H9 (cell line): Measurements from ENCODE around the gene PTP4A1. TPM values are rescaled to one million over a fixed set of nuclear protein-coding genes. Genes with fewer than 3 reads are reported as not detected.

Source experiments
- DNase-seq: peaks from one replicate; pipeline ENCODE4 v3.0.0-alpha.2; 2017
- H2AFZ ChIP-seq: one replicate; pipeline ENCODE4 v1.6.1; 2013; ENCODE audit warnings: mild to moderate bottlenecking, low read length, control low read depth, moderate library complexity
- H2AK5ac ChIP-seq: 2 replicates; pipeline ENCODE4 v1.6.1; 2013; ENCODE audit warnings: low read length, control low read depth, mixed read lengths; ENCODE audit not compliant: insufficient read length
- H2BK120ac ChIP-seq: one replicate; pipeline ENCODE4 v1.6.1; 2013; ENCODE audit warnings: low read depth, mild to moderate bottlenecking, low read length, control low read depth, inconsistent platforms; ENCODE audit not compliant: poor library complexity, severe bottlenecking
- H2BK12ac ChIP-seq: 2 replicates; pipeline ENCODE4 v1.6.1; 2013; ENCODE audit warnings: low read length, control low read depth, mixed read lengths, low read depth; ENCODE audit not compliant: insufficient read length
- H2BK15ac ChIP-seq: 2 replicates; pipeline ENCODE4 v1.6.1; 2013; ENCODE audit warnings: low read depth, low read length, control low read depth
- H2BK20ac ChIP-seq: one replicate; pipeline ENCODE4 v1.6.1; 2013; ENCODE audit warnings: low read depth, mild to moderate bottlenecking, low read length, control low read depth, inconsistent platforms; ENCODE audit not compliant: poor library complexity, severe bottlenecking
- H2BK5ac ChIP-seq: 2 replicates; pipeline ENCODE4 v1.6.1; 2013; ENCODE audit warnings: low read length, control low read depth, mixed read lengths; ENCODE audit not compliant: insufficient read length
- H3K14ac ChIP-seq: 2 replicates; pipeline ENCODE4 v1.6.1; 2013; ENCODE audit warnings: low read length, control low read depth; ENCODE audit not compliant: insufficient read depth
- H3K18ac ChIP-seq: 2 replicates; pipeline ENCODE4 v1.6.1; 2013; ENCODE audit warnings: low read depth, mild to moderate bottlenecking, mixed read lengths, low read length, control low read depth; ENCODE audit not compliant: insufficient read length
- H3K23ac ChIP-seq: 2 replicates; pipeline ENCODE4 v1.6.1; 2013; ENCODE audit warnings: low read length, control low read depth, mixed read lengths, low read depth; ENCODE audit not compliant: insufficient read length
- H3K23me2 ChIP-seq: 2 replicates; pipeline ENCODE4 v1.6.1; 2013; ENCODE audit warnings: low read depth, mild to moderate bottlenecking, mixed read lengths, low read length, control low read depth; ENCODE audit not compliant: insufficient read length, poor library complexity, severe bottlenecking
- H3K27ac ChIP-seq: 2 replicates; pipeline ENCODE4 v1.5.1; 2013; ENCODE audit warnings: low read length, control low read depth, mixed read lengths, low read depth; ENCODE audit not compliant: insufficient read length
- H3K27me3 ChIP-seq: 2 replicates; pipeline ENCODE4 v1.6.1; 2013; ENCODE audit warnings: low read length, control low read depth, inconsistent platforms; ENCODE audit not compliant: insufficient read depth
- H3K4ac ChIP-seq: 2 replicates; pipeline ENCODE4 v1.6.1; 2013; ENCODE audit warnings: low read depth, mild to moderate bottlenecking, control low read depth, inconsistent platforms, low read length, moderate library complexity
- H3K4me1 ChIP-seq: 2 replicates; pipeline ENCODE4 v1.6.1; 2013; ENCODE audit warnings: low read length, control low read depth, inconsistent platforms; ENCODE audit not compliant: insufficient read depth
- H3K4me2 ChIP-seq: 2 replicates; pipeline ENCODE4 v1.6.1; 2013; ENCODE audit warnings: low read length, control low read depth, mixed read lengths; ENCODE audit not compliant: insufficient read length, insufficient read depth
- H3K56ac ChIP-seq: 2 replicates; pipeline ENCODE4 v1.6.1; 2013; ENCODE audit warnings: low read depth, mild to moderate bottlenecking, mixed read lengths, low read length, control low read depth; ENCODE audit not compliant: insufficient read length
- H3K79me1 ChIP-seq: 2 replicates; pipeline ENCODE4 v1.6.1; 2013; ENCODE audit warnings: low read depth, mild to moderate bottlenecking, moderate library complexity, low read length, control low read depth, inconsistent platforms; ENCODE audit not compliant: insufficient read depth, poor library complexity, severe bottlenecking
- H3K79me2 ChIP-seq: 2 replicates; pipeline ENCODE4 v1.6.1; 2013; ENCODE audit warnings: low read length, control low read depth, inconsistent platforms; ENCODE audit not compliant: insufficient read depth
- H3K9ac ChIP-seq: 2 replicates; pipeline ENCODE4 v1.6.1; 2013; ENCODE audit warnings: low read length, control low read depth, mixed read lengths; ENCODE audit not compliant: insufficient read length; ENCODE audit errors: extremely low read depth
- H3K9me3 ChIP-seq: one replicate; pipeline ENCODE4 v1.6.1; 2013; ENCODE audit warnings: low read depth, low read length, inconsistent platforms; ENCODE audit not compliant: control insufficient read depth
- H3T11ph ChIP-seq: one replicate; pipeline ENCODE4 v1.6.1; 2013; ENCODE audit warnings: mild to moderate bottlenecking, low read length, control low read depth, inconsistent platforms
- H4K20me1 ChIP-seq: one replicate; pipeline ENCODE4 v1.6.1; 2013; ENCODE audit not compliant: control insufficient read depth, insufficient read length, insufficient read depth
- H4K5ac ChIP-seq: 2 replicates; pipeline ENCODE4 v1.6.1; 2013; ENCODE audit warnings: low read depth, mild to moderate bottlenecking, mixed read lengths, low read length, control low read depth; ENCODE audit not compliant: insufficient read length
- H4K8ac ChIP-seq: replicated peaks from 2 replicates; pipeline ENCODE4 v1.6.1; 2013; ENCODE audit warnings: low read length, control low read depth, mixed read lengths, low read depth; ENCODE audit not compliant: insufficient read length
- H4K91ac ChIP-seq: 2 replicates; pipeline ENCODE4 v1.6.1; 2013; ENCODE audit warnings: low read depth, mild to moderate bottlenecking, moderate library complexity, mixed read lengths, low read length, control low read depth; ENCODE audit not compliant: insufficient read length
- H3K27ac Mint-ChIP-seq, 3 experiments: 2 replicates in 2 of 3; 3 replicates in 1 of 3; pipeline ENCODE4 v1.8.0; 2020 to 2021; ENCODE audit warnings: mixed read lengths in 3 of 3, mild to moderate bottlenecking in 1 of 3, moderate library complexity in 1 of 3
- H3K27me3 Mint-ChIP-seq: 2 replicates; pipeline ENCODE4 v1.8.0; 2021; ENCODE audit warnings: low read depth, mild to moderate bottlenecking, moderate library complexity, mixed read lengths
- H3K36me3 Mint-ChIP-seq, 3 experiments: 2 replicates in 2 of 3; 3 replicates in 1 of 3; pipeline ENCODE4 v1.8.0; 2020 to 2021; ENCODE audit warnings: low read depth in 3 of 3, mixed read lengths in 3 of 3; ENCODE audit not compliant: insufficient read depth in 1 of 3
- H3K4me1 Mint-ChIP-seq, 2 experiments: 2 replicates each; pipeline ENCODE4 v1.8.0; 2020; ENCODE audit warnings: mixed read lengths in 2 of 2
- H3K4me3 Mint-ChIP-seq, 2 experiments: 2 replicates in 1 of 2; 3 replicates in 1 of 2; pipeline ENCODE4 v1.8.0; 2020 to 2021; ENCODE audit warnings: mild to moderate bottlenecking in 2 of 2, mixed read lengths in 2 of 2, moderate library complexity in 1 of 2
- H3K9me3 Mint-ChIP-seq, 2 experiments: 2 replicates in 1 of 2; 3 replicates in 1 of 2; pipeline ENCODE4 v1.8.0; 2020; ENCODE audit warnings: mild to moderate bottlenecking in 2 of 2, mixed read lengths in 2 of 2, moderate library complexity in 1 of 2
- CTCF ChIP-seq: fragments of 200-600 bp; sonication (generic); conservative IDR thresholded peaks from 3 replicates; pipeline ENCODE4 v1.8.0; 2021; ENCODE audit warnings: antibody characterized with exemption, mild to moderate bottlenecking
- WGBS: extraction: QIAGEN DNeasy Blood & Tissue Kit; methylation state at CpG from one replicate; pipeline ENCODE4 v1.1.7; 2013; ENCODE audit warnings: missing lambda C conversion rate, low lambda C conversion rate, mixed read lengths; ENCODE audit not compliant: insufficient read length; ENCODE audit errors: extremely low coverage; 5-methylcytosine and 5-hydroxymethylcytosine counted together
- total RNA-seq: library from RNA; stranded (reverse); gene quantifications from 2 replicates; pipeline ENCODE4 v1.2.1, GENCODE V29; 2021

Gene PTP4A1
- total RNA-seq, 1 experiment from 2014 or later = 85.9 TPM

GRCh38 chr6:63549076-63549475, 23.2 kb upstream of the PTP4A1 start:
- 0 out of 4 replicates have a peak, but pooled peaks cover 0 to 3% of the 10 kb centered on the region in 2 experiments for H3K4me1 Mint-ChIP-seq
- peaks cover 1% of the 10 kb centered on the region; the same call in 1 of the 2 replicates for H3K27me3 Mint-ChIP-seq

More at GRCh38 chr6:63549076-63549475, 23.2 kb upstream of the PTP4A1 start:
- Histone ChIP-seq H2BK15ac (no peak overlapping the region), H3K4me2 (no peak overlapping the region), H3K79me1 (no peaks in the 10 kb centered on the region), H2BK12ac (no peak overlapping the region), H3K18ac (no peak overlapping the region), H3K56ac (no peak overlapping the region), H3K4ac (no peak overlapping the region), H3K9me3 (no peaks in the 10 kb centered on the region), H2AFZ (no peak overlapping the region), H3K14ac (no peak overlapping the region), H3K4me1 (no peaks in the 10 kb centered on the region), H3K79me2 (no peaks in the 10 kb centered on the region), H2BK5ac (no peak overlapping the region), H2BK120ac (no peak overlapping the region), H4K5ac (no peak overlapping the region), H2BK20ac (no peak overlapping the region), H4K91ac (no peak overlapping the region), H2AK5ac (no peak overlapping the region), H3K23ac (no peak overlapping the region), H3K27ac (no peak overlapping the region), H3K27me3 (no peaks in the 10 kb centered on the region), H3K9ac (no peak overlapping the region), H3K23me2 (no peaks in the 10 kb centered on the region), H3T11ph (no peak overlapping the region), H4K8ac (no peak overlapping the region), H4K20me1 (no peaks in the 10 kb centered on the region)
- Mint-ChIP-seq H3K9me3 (no peaks in the 10 kb centered on the region), H3K4me3 (no peak overlapping the region), H3K27ac (no peak overlapping the region), H3K36me3 (no peaks in the 10 kb centered on the region; a peak in 1 of 7 replicates)
- no peak for DNase-seq
- no peak for TF ChIP-seq CTCF
- WGBS = no CpG with 5 or more reads among the region's 5 CpGs
